SK-N-SH (cell line): Measurements from ENCODE around the gene DLG1. TPM values are rescaled to one million over a fixed set of nuclear protein-coding genes. Genes with fewer than 3 reads are reported as not detected.

Experiments
- CTCF ChIA-PET: fragments of 300-600, 350-600 bp; formaldehyde crosslinking; extraction: SDS; loops from one replicate; lab custom pipeline; 2021; lab: Yijun Ruan, JAX
- POLR2A ChIA-PET: fragments of 350-600 bp; sonication (Branson Sonifier 250); formaldehyde crosslinking; extraction: SDS; loops from one replicate; lab custom pipeline; 2020; ENCODE audit warnings: antibody characterized with exemption, inconsistent platforms; lab: Yijun Ruan, JAX
- DNase-seq: peaks from one replicate; pipeline ENCODE4 v3.0.0; 2012
- H2AFZ ChIP-seq: fragments of 200-600 bp; sonication (generic); 2 replicates; pipeline ENCODE4 v1.8.1; 2016; ENCODE audit warnings: antibody characterized with exemption, mild to moderate bottlenecking, low read depth
- H3F3A ChIP-seq: fragments of 200-600 bp; sonication (generic); replicated peaks from 2 replicates; pipeline ENCODE3; 2016; ENCODE audit warnings: antibody characterized with exemption, mild to moderate bottlenecking; ENCODE audit not compliant: insufficient read depth
- H3K27ac ChIP-seq, 2 experiments: fragments of 200-500 bp in 1 of 2; fragments of 200-600 bp in 1 of 2; sonication (Bioruptor generic) in 1 of 2; sonication (generic), shearing (Covaris generic) in 1 of 2; 2 replicates each; pipeline versions ENCODE4 v1.5.1 to v1.6.1; 2014 to 2016; ENCODE audit warnings: low read depth in 2 of 2, inconsistent platforms in 1 of 2, low read length in 1 of 2, mild to moderate bottlenecking in 1 of 2, mixed read lengths in 1 of 2
- H3K27me3 ChIP-seq: fragments of 200-600 bp; sonication (generic), shearing (Covaris generic); 2 replicates; pipeline ENCODE4 v1.6.1; 2016; ENCODE audit warnings: mixed run types; ENCODE audit not compliant: insufficient read depth
- H3K36me3 ChIP-seq, 2 experiments: fragments of 200-500 bp in 1 of 2; fragments of 200-600 bp in 1 of 2; sonication (Bioruptor generic) in 1 of 2; sonication (generic) in 1 of 2; replicated peaks in 1 of 2; 2 replicates each; pipeline versions ENCODE3 to v1.5.1; 2014 to 2016; ENCODE audit warnings: low read length in 1 of 2, mild to moderate bottlenecking in 1 of 2; ENCODE audit not compliant: insufficient read depth in 2 of 2, control insufficient read depth in 1 of 2
- H3K4me1 ChIP-seq, 2 experiments: fragments of 200-500 bp in 1 of 2; fragments of 200-600 bp in 1 of 2; sonication (Bioruptor generic) in 1 of 2; sonication (generic), shearing (Covaris generic) in 1 of 2; 2 replicates each; pipeline versions ENCODE4 v1.5.1 to v1.6.1; 2014 to 2016; ENCODE audit warnings: low read depth in 1 of 2, low read length in 1 of 2, mixed run types in 1 of 2; ENCODE audit not compliant: insufficient read depth in 2 of 2, control insufficient read depth in 1 of 2
- H3K4me2 ChIP-seq: fragments of 200-600 bp; sonication (generic), shearing (Covaris generic); 2 replicates; pipeline ENCODE4 v1.6.1; 2017; ENCODE audit warnings: mixed run types
- H3K4me3 ChIP-seq, 2 experiments: fragments of 200-500 bp in 1 of 2; fragments of 200-600 bp in 1 of 2; sonication (Bioruptor generic) in 1 of 2; sonication (generic), shearing (Covaris generic) in 1 of 2; 2 replicates each; pipeline versions ENCODE4 v1.5.1 to v1.8.1; 2014 to 2016; ENCODE audit warnings: low read depth in 2 of 2, inconsistent platforms in 1 of 2, low read length in 1 of 2, mild to moderate bottlenecking in 1 of 2, mixed read lengths in 1 of 2, moderate library complexity in 1 of 2
- H3K79me2 ChIP-seq: fragments of 200-600 bp; sonication (generic); 2 replicates; pipeline ENCODE4 v1.8.1; 2017; ENCODE audit warnings: mild to moderate bottlenecking; ENCODE audit not compliant: insufficient read depth
- H3K9ac ChIP-seq: fragments of 200-600 bp; sonication (generic); 2 replicates; pipeline ENCODE4 v1.6.1; 2017; ENCODE audit warnings: mixed run types
- H3K9me2 ChIP-seq: fragments of 200-600 bp; sonication (generic); 2 replicates; pipeline ENCODE4 v1.6.1; 2017; ENCODE audit warnings: mixed run types
- H3K9me3 ChIP-seq: fragments of 200-600 bp; sonication (generic); 2 replicates; pipeline ENCODE4 v1.6.1; 2017; ENCODE audit warnings: mixed run types, mild to moderate bottlenecking, moderate library complexity
- H4K20me1 ChIP-seq: fragments of 200-600 bp; sonication (generic); 2 replicates; pipeline ENCODE4 v1.6.1; 2017; ENCODE audit warnings: mild to moderate bottlenecking, mixed run types; ENCODE audit not compliant: insufficient read depth
- CTCF ChIP-seq: fragments of 200-600 bp; sonication (generic); IDR thresholded peaks from 2 replicates; pipeline ENCODE4 v1.6.1; 2017; ENCODE audit warnings: antibody characterized with exemption, mild to moderate bottlenecking, moderate library complexity
- EP300 ChIP-seq, 2 experiments: IDR thresholded peaks; 2 replicates each; pipeline versions ENCODE4 v1.4.0 to v1.6.1; 2012; ENCODE audit warnings: borderline replicate concordance in 1 of 2, low read depth in 1 of 2, low read length in 1 of 2
- FOSL2 ChIP-seq: IDR thresholded peaks from 2 replicates; pipeline ENCODE4 v1.4.0; 2012; ENCODE audit warnings: low read depth, mild to moderate bottlenecking, moderate library complexity, borderline replicate concordance
- FOXJ3 ChIP-seq: sonication (generic); formaldehyde crosslinking; IDR thresholded peaks from 2 replicates; pipeline ENCODE4 v1.5.1; 2020; ENCODE audit warnings: mild to moderate bottlenecking, missing genetic modification reagents
- FOXM1 ChIP-seq: IDR thresholded peaks from 2 replicates; pipeline ENCODE4 v1.4.0; 2012; ENCODE audit warnings: low read depth, mild to moderate bottlenecking
- GABPA ChIP-seq: IDR thresholded peaks from 2 replicates; pipeline ENCODE4 v1.4.0; 2012; ENCODE audit warnings: low read depth, mild to moderate bottlenecking
- GATA2 ChIP-seq: sonication (generic); formaldehyde crosslinking; IDR thresholded peaks from 2 replicates; pipeline ENCODE4 v1.5.0; 2020; ENCODE audit warnings: mild to moderate bottlenecking, missing genetic modification reagents
- JUND ChIP-seq: IDR thresholded peaks from 2 replicates; pipeline ENCODE4 v1.4.0; 2012
- MEF2A ChIP-seq: IDR thresholded peaks from 2 replicates; pipeline ENCODE4 v1.4.0; 2012; ENCODE audit warnings: low read depth, borderline replicate concordance
- NFIC ChIP-seq: IDR thresholded peaks from 2 replicates; pipeline ENCODE4 v1.4.0; 2012; ENCODE audit warnings: borderline replicate concordance
- PBX3 ChIP-seq: IDR thresholded peaks from 2 replicates; pipeline ENCODE4; 2012
- POLR2AphosphoS5 ChIP-seq: IDR thresholded peaks from 2 replicates; pipeline ENCODE4 v1.6.1; 2012; ENCODE audit warnings: low read depth, low read length
- REST ChIP-seq: IDR thresholded peaks from 2 replicates; pipeline ENCODE4 v1.6.1; 2012; ENCODE audit warnings: mild to moderate bottlenecking, low read depth, low read length, moderate library complexity
- RXRA ChIP-seq: IDR thresholded peaks from 2 replicates; pipeline ENCODE4 v1.4.0; 2012; ENCODE audit warnings: low read depth, mild to moderate bottlenecking, borderline replicate concordance
- SIN3A ChIP-seq: IDR thresholded peaks from 2 replicates; pipeline ENCODE4 v1.6.1; 2012; ENCODE audit warnings: low read depth, mild to moderate bottlenecking, low read length, moderate library complexity, borderline replicate concordance
- TCF12 ChIP-seq: IDR thresholded peaks from 2 replicates; pipeline ENCODE4 v1.4.0; 2012
- TEAD4 ChIP-seq: IDR thresholded peaks from 2 replicates; pipeline ENCODE4 v1.4.0; 2012; ENCODE audit warnings: mild to moderate bottlenecking, borderline replicate concordance; ENCODE audit not compliant: insufficient read depth
- WGBS: methylation state at CpG from one replicate; pipeline ENCODE4 v1.1.6; 2017; ENCODE audit warnings: low lambda C conversion rate; 5-methylcytosine and 5-hydroxymethylcytosine counted together
- polyA plus RNA-seq, 3 experiments: library from polyadenylated mRNA; depleted of rRNA; stranded (reverse); fragments of >200 nt; gene quantifications; 2 replicates each; pipeline ENCODE4 v1.2.3, GENCODE V29; 2012

Gene DLG1
- polyA plus RNA-seq, 1 of the 3 experiments (the other 2 are of a cell fraction), result 16.5 TPM

- no peak for DNase-seq
Observed at GRCh38 chr3:197216169-197216860, 82.1 kb downstream of the DLG1 start.

More at GRCh38 chr3:197216169-197216860, 82.1 kb downstream of the DLG1 start:
- H3K27me3 ChIP-seq, result no peaks in the 10 kb centered on the region
- H4K20me1 ChIP-seq, result no peaks in the 10 kb centered on the region; the same call in 1 of the 2 replicates
- H3K4me2 ChIP-seq, result peak overlapping the region; percentile 55
- H3K9ac ChIP-seq, result peak overlapping the region; percentile 20; the same call in 1 of the 2 replicates
- H3K9me2 ChIP-seq, result no peaks in the 10 kb centered on the region
- no peak overlapping the region for H2AFZ ChIP-seq
- 34% methylated on average over 5 of the region's 5 CpGs for WGBS
- POLR2A ChIA-PET, result no interaction called here
- H3K9me3 ChIP-seq, result no peaks in the 10 kb centered on the region
- peaks cover 0 to 7% of the 10 kb centered on the region in 2 experiments for H3K36me3 ChIP-seq
- H3F3A ChIP-seq, result peaks cover 28% of the 10 kb centered on the region
- peak in 1 of 2 experiments; percentile 78; a peak in 1 of 4 replicates for TF ChIP-seq EP300 (IDR thresholded peaks at IDR 0.05; ENCODE audit: borderline replicate concordance in 1 of 2, low read depth in 1 of 2, low read length in 1 of 2)
- peak; percentile 75 for TF ChIP-seq TEAD4
- no peak; the same call in 1 of the 2 replicates for TF ChIP-seq MEF2A
- TF ChIP-seq SIN3A, result peak; percentile 33; the same call in 1 of the 2 replicates
- TF ChIP-seq GABPA, result no peak
- peak; percentile 89 for TF ChIP-seq FOSL2
- TF ChIP-seq RXRA, result 0 out of 2 replicates have a peak, but pooled peaks have one; percentile 16
- TF ChIP-seq JUND, result peak; percentile 95
- no peak for TF ChIP-seq REST
- no peak for TF ChIP-seq FOXJ3 (CRISPR knock-in tag)
- peak; percentile 95 for TF ChIP-seq PBX3
- TF ChIP-seq NFIC, result peak; percentile 97
- no peak for TF ChIP-seq CTCF
- peak; percentile 63; the same call in 1 of the 2 replicates for TF ChIP-seq FOXM1
- TF ChIP-seq POLR2AphosphoS5, result peak; percentile 37; the same call in 1 of the 2 replicates
- peak; percentile 90 for TF ChIP-seq TCF12
- TF ChIP-seq GATA2, result no peak
- peaks cover 84% of the 10 kb centered on the region for H3K79me2 ChIP-seq
- H3K27ac ChIP-seq, result peak overlapping the region; percentile 77 to 94; a peak in 3 of 4 replicates
- H3K4me1 ChIP-seq, result peaks cover 3 to 33% of the 10 kb centered on the region in 2 experiments; a peak in 3 of 4 replicates
- H3K4me3 ChIP-seq, result peak overlapping the region in 1 of 2 experiments; percentile 21; a peak in 1 of 4 replicates
- CTCF ChIA-PET, result interaction anchor here (1.0 kb wide), 1 partner anchor 29 kb away, joined by 3 read pairs; no protein-coding TSS in a partner anchor
